Thoracic aorta (tissue), 2 donors: ENCODE measurements around the gene MRPS23. TPM values are rescaled to one million over a fixed set of nuclear protein-coding genes. Genes with fewer than 3 reads are reported as not detected.

Experiments
- ATAC-seq: fragments of 150-250 bp; one replicate; pipeline ENCODE4 v1.8.0; 2017; ENCODE audit warnings: low read depth; ENCODE audit not compliant: insufficient number of reproducible peaks, low FRiP score
- DNase-seq: peaks from one replicate; pipeline ENCODE4 v3.0.0-alpha.2; 2020; ENCODE audit warnings: low spot score
- H3K27ac ChIP-seq, 2 donors: fragments of 200-600 bp; sonication (generic); 1 replicate in 1 of 2; 2 replicates in 1 of 2; pipeline ENCODE4 v1.5.1; 2016; ENCODE audit warnings: mild to moderate bottlenecking in 2 of 2, moderate library complexity in 2 of 2
- H3K27me3 ChIP-seq: fragments of 200-600 bp; sonication (generic); replicated peaks from 2 replicates; pipeline ENCODE4 v1.6.0; 2016; ENCODE audit warnings: mild to moderate bottlenecking; ENCODE audit not compliant: insufficient read depth
- H3K36me3 ChIP-seq: fragments of 200-600 bp; sonication (generic); one replicate; pipeline ENCODE4 v1.5.1; 2016
- H3K4me1 ChIP-seq, 2 donors: fragments of 200-600 bp; sonication (generic); 1 replicate in 1 of 2; 2 replicates in 1 of 2; pipeline versions ENCODE4 v1.5.1 to v1.6.0; 2016; ENCODE audit warnings: low read depth in 2 of 2, mild to moderate bottlenecking in 1 of 2; ENCODE audit not compliant: control insufficient read depth in 1 of 2
- H3K4me3 ChIP-seq: fragments of 200-600 bp; sonication (generic); 2 replicates; pipeline ENCODE4 v1.5.1; 2016; ENCODE audit warnings: mild to moderate bottlenecking
- H3K9me3 ChIP-seq: fragments of 200-600 bp; sonication (generic); 2 replicates; pipeline ENCODE4 v1.5.1; 2016
- CTCF ChIP-seq: fragments of 200-600 bp; sonication (generic); IDR thresholded peaks from one replicate; pipeline ENCODE4 v1.5.1; 2019; ENCODE audit warnings: antibody characterized with exemption
- total RNA-seq, 2 donors: library from RNA; depleted of rRNA; stranded (reverse); fragments of >200 nt; gene quantifications; one replicate each; pipeline versions ENCODE4 v1.1.0 to v1.2.3, GENCODE V29; 2016

The MRPS23 gene
- total RNA-seq, 2 donors from 2014 or later = 16.2 to 16.6 TPM

GRCh38 chr17:57885148-57885915, 35.5 kb upstream of the MRPS23 start:
- H3K27ac ChIP-seq = no peak overlapping the region
- no peak for TF ChIP-seq CTCF
- ATAC-seq (no peak), DNase-seq (no peak)
- no peaks in the 10 kb centered on the region for H3K9me3 ChIP-seq
- no peak overlapping the region for H3K4me3 ChIP-seq
- peaks cover 32 to 52% of the 10 kb centered on the region in 2 donors for H3K4me1 ChIP-seq
- H3K36me3 ChIP-seq = peaks cover 8% of the 10 kb centered on the region
- H3K27me3 ChIP-seq = no peaks in the 10 kb centered on the region

GRCh38 chr17:57881783-57882351, 32.0 kb upstream of the MRPS23 start:
- Histone ChIP-seq H3K27ac (peak overlapping the region; percentile 59 to 75), H3K4me3 (no peak overlapping the region), H3K9me3 (no peaks in the 10 kb centered on the region), H3K36me3 (peaks cover 8% of the 10 kb centered on the region), H3K4me1 (peaks cover 22 to 50% of the 10 kb centered on the region in 2 donors), H3K27me3 (no peaks in the 10 kb centered on the region)
- no peak for TF ChIP-seq CTCF
- DNase-seq = no peak
- no peak for ATAC-seq

GRCh38 chr17:57881143-57881542, 31.3 kb upstream of the MRPS23 start:
- no peak for TF ChIP-seq CTCF
- Histone ChIP-seq H3K27me3 (no peaks in the 10 kb centered on the region), H3K4me3 (peak overlapping the region; percentile 7), H3K9me3 (no peaks in the 10 kb centered on the region), H3K36me3 (peaks cover 8% of the 10 kb centered on the region), H3K27ac (peak overlapping the region; percentile 59 to 75), H3K4me1 (peaks cover 27 to 56% of the 10 kb centered on the region in 2 donors)
- ATAC-seq (no peak), DNase-seq (no peak)

GRCh38 chr17:57880086-57880456, 30.2 kb upstream of the MRPS23 start:
- Histone ChIP-seq H3K9me3 (no peaks in the 10 kb centered on the region), H3K27ac (peak overlapping the region; percentile 59 to 75), H3K4me1 (peaks cover 35 to 67% of the 10 kb centered on the region in 2 donors), H3K4me3 (no peak overlapping the region), H3K27me3 (no peaks in the 10 kb centered on the region), H3K36me3 (peaks cover 8% of the 10 kb centered on the region)
- no peak for TF ChIP-seq CTCF
- ATAC-seq (no peak), DNase-seq (no peak)

DNA sequence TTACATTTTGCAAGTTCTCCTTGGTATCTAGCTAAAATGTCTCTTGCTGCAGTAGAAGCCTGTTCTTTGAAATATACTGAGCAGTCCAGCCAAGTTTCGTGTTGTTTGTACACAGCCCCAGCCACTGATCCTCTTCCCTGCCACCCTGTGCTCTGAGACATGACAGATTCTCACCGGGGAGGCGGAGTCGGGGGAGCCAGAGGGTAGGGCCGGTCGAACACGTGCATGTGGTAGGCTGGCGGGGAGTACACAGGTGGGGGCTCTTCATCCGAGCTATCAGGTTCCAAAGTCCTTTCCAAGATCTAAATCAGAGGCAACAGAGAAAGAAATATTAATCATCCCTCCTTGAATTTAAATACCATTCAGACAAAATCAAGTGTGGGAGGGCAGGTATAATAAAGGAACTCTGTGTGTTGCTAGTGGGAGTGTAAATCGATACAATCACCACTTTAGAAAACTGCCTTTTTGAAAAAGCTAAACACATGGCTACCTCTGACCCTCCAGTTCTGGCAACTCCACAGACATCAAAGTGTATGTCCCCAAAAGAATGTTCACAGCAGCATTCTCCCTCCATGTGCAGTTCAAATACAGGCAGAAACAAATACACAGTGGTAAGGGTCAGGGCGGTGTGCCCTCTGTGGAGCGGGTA, 29.7 kb upstream of the MRPS23 start:
- H3K4me1 ChIP-seq = peaks cover 39 to 72% of the 10 kb centered on the region in 2 donors
- H3K4me3 ChIP-seq = no peak overlapping the region
- ATAC-seq (no peak), DNase-seq (no peak)
- no peak for TF ChIP-seq CTCF
- no peaks in the 10 kb centered on the region for H3K9me3 ChIP-seq
- no peaks in the 10 kb centered on the region for H3K27me3 ChIP-seq
- peak overlapping the region; percentile 39 to 59 for H3K27ac ChIP-seq
- peaks cover 3% of the 10 kb centered on the region for H3K36me3 ChIP-seq
